HEK293 (cell line): ENCODE data around the gene BCOR.

Experiments
- CTCF ChIA-PET: fragments of 350-600 bp; formaldehyde crosslinking; extraction: SDS; loops from one replicate; lab custom pipeline; 2021; ENCODE audit warnings: antibody characterized with exemption; lab: Yijun Ruan, JAX
- POLR2A ChIA-PET: fragments of 300-600 bp; formaldehyde crosslinking; extraction: SDS; loops from one replicate; lab custom pipeline; 2020; ENCODE audit warnings: antibody characterized with exemption, inconsistent platforms; lab: Yijun Ruan, JAX
- H3K27ac ChIP-seq: fragments of 200-500 bp; sonication (Bioruptor generic); 2 replicates; pipeline ENCODE4 v1.5.1; 2014; ENCODE audit warnings: low read depth, low read length, control low read depth, inconsistent platforms; ENCODE audit errors: extremely low read depth
- H3K36me3 ChIP-seq, 2 experiments: fragments of 200-500 bp in 1 of 2; sonication (Bioruptor generic) in 1 of 2; 1 replicate in 1 of 2; 2 replicates in 1 of 2; pipeline ENCODE4 v1.5.1; 2014 to 2017; ENCODE audit warnings: inconsistent platforms in 2 of 2, low read length in 2 of 2; ENCODE audit not compliant: control insufficient read depth in 2 of 2, insufficient read depth in 1 of 2
- H3K4me1 ChIP-seq: fragments of 200-500 bp; sonication (Bioruptor generic); 2 replicates; pipeline ENCODE4 v1.5.1; 2014; ENCODE audit warnings: mild to moderate bottlenecking, low read length, inconsistent platforms; ENCODE audit not compliant: control insufficient read depth, insufficient read depth
- H3K4me3 ChIP-seq: 2 replicates; pipeline ENCODE4 v1.5.1; 2011; ENCODE audit warnings: low read depth, mild to moderate bottlenecking, control low read depth, low read length, moderate library complexity
- H3K9me3 ChIP-seq: fragments of 200-500 bp; sonication (Bioruptor generic); 2 replicates; pipeline ENCODE4 v1.5.1; 2014; ENCODE audit warnings: low read depth, low read length, inconsistent platforms; ENCODE audit not compliant: control insufficient read depth, insufficient read depth
- GFI1B ChIP-seq: fragments of 450-650 bp; formaldehyde crosslinking; IDR thresholded peaks from 2 replicates; pipeline ENCODE4 v1.5.1; 2016; ENCODE audit warnings: missing biosample characterization, missing genetic modification characterization
- GLIS1 ChIP-seq: fragments of 450-650 bp; formaldehyde crosslinking; IDR thresholded peaks from 2 replicates; pipeline ENCODE4 v1.5.1; 2016; ENCODE audit warnings: missing biosample characterization, missing genetic modification characterization
- MEIS1 ChIP-seq: sonication (generic); formaldehyde crosslinking; IDR thresholded peaks from 2 replicates; pipeline ENCODE4 v1.8.1; 2022; ENCODE audit warnings: missing genetic modification reagents, mild to moderate bottlenecking, borderline replicate concordance
- RBAK ChIP-seq: fragments of 450-650 bp; formaldehyde crosslinking; IDR thresholded peaks from 2 replicates; pipeline ENCODE4 v1.5.1; 2016; ENCODE audit warnings: missing biosample characterization, missing genetic modification characterization
- SALL2 ChIP-seq: fragments of 450-650 bp; formaldehyde crosslinking; IDR thresholded peaks from 2 replicates; pipeline ENCODE4 v1.5.0; 2017; ENCODE audit warnings: missing biosample characterization, mild to moderate bottlenecking, missing genetic modification characterization, borderline replicate concordance
- SP7 ChIP-seq: fragments of 450-650 bp; formaldehyde crosslinking; IDR thresholded peaks from 2 replicates; pipeline ENCODE4 v1.5.1; 2016; ENCODE audit warnings: missing biosample characterization, missing genetic modification characterization
- TCF7L2 ChIP-seq: IDR thresholded peaks from 2 replicates; pipeline ENCODE4 v1.6.1; 2011; ENCODE audit warnings: low read depth, mild to moderate bottlenecking, inconsistent platforms, low read length, moderate library complexity, borderline replicate concordance
- TRIM28 ChIP-seq: IDR thresholded peaks from 2 replicates; pipeline ENCODE4 v1.6.1; 2011; ENCODE audit warnings: low read length, control low read depth, borderline replicate concordance
- ZBTB17 ChIP-seq: fragments of 450-650 bp; formaldehyde crosslinking; IDR thresholded peaks from 2 replicates; pipeline ENCODE4 v1.5.1; 2016; ENCODE audit warnings: missing biosample characterization, missing genetic modification characterization
- ZBTB20 ChIP-seq: fragments of 450-650 bp; formaldehyde crosslinking; IDR thresholded peaks from 2 replicates; pipeline ENCODE4 v1.5.1; 2016; ENCODE audit warnings: missing biosample characterization, missing genetic modification characterization
- ZBTB26 ChIP-seq: fragments of 450-650 bp; formaldehyde crosslinking; optimal IDR thresholded peaks from 2 replicates; pipeline ENCODE3; 2016; ENCODE audit warnings: missing biosample characterization, mild to moderate bottlenecking, missing genetic modification characterization
- ZBTB7A ChIP-seq: fragments of 450-650 bp; formaldehyde crosslinking; IDR thresholded peaks from 2 replicates; pipeline ENCODE4 v1.5.1; 2016; ENCODE audit warnings: low read depth, missing biosample characterization, missing genetic modification characterization
- ZBTB8A ChIP-seq: fragments of 450-650 bp; formaldehyde crosslinking; IDR thresholded peaks from 2 replicates; pipeline ENCODE4 v1.5.1; 2016; ENCODE audit warnings: missing biosample characterization, missing genetic modification characterization
- ZFP69B ChIP-seq: fragments of 450-650 bp; formaldehyde crosslinking; IDR thresholded peaks from 2 replicates; pipeline ENCODE4 v1.5.1; 2016; ENCODE audit warnings: missing biosample characterization, missing genetic modification characterization
- ZNF121 ChIP-seq: fragments of 450-650 bp; formaldehyde crosslinking; IDR thresholded peaks from 2 replicates; pipeline ENCODE4 v1.5.1; 2016; ENCODE audit warnings: missing biosample characterization, missing genetic modification characterization
- ZNF140 ChIP-seq: fragments of 450-650 bp; formaldehyde crosslinking; IDR thresholded peaks from 2 replicates; pipeline ENCODE4 v1.5.1; 2016; ENCODE audit warnings: missing biosample characterization, missing genetic modification characterization
- ZNF2 ChIP-seq: fragments of 450-650 bp; formaldehyde crosslinking; IDR thresholded peaks from 2 replicates; pipeline ENCODE4 v1.5.1; 2016; ENCODE audit warnings: missing biosample characterization, missing genetic modification characterization
- ZNF202 ChIP-seq: fragments of 450-650 bp; formaldehyde crosslinking; IDR thresholded peaks from 2 replicates; pipeline ENCODE4 v1.5.1; 2016; ENCODE audit warnings: missing biosample characterization, missing genetic modification characterization, borderline replicate concordance
- ZNF324 ChIP-seq: fragments of 450-650 bp; formaldehyde crosslinking; IDR thresholded peaks from 2 replicates; pipeline ENCODE4 v1.5.1; 2016; ENCODE audit warnings: missing biosample characterization, missing genetic modification characterization
- ZNF335 ChIP-seq: fragments of 450-650 bp; formaldehyde crosslinking; conservative IDR thresholded peaks from 2 replicates; pipeline ENCODE4 v1.5.1; 2016; ENCODE audit warnings: missing biosample characterization, missing genetic modification characterization
- ZNF394 ChIP-seq: fragments of 450-650 bp; formaldehyde crosslinking; IDR thresholded peaks from 2 replicates; pipeline ENCODE4 v1.5.1; 2016; ENCODE audit warnings: missing biosample characterization, missing genetic modification characterization, mild to moderate bottlenecking, moderate library complexity, borderline replicate concordance
- ZNF501 ChIP-seq: fragments of 450-650 bp; formaldehyde crosslinking; IDR thresholded peaks from 2 replicates; pipeline ENCODE4 v1.5.1; 2016; ENCODE audit warnings: missing biosample characterization, missing genetic modification characterization
- ZNF521 ChIP-seq: fragments of 450-650 bp; formaldehyde crosslinking; IDR thresholded peaks from 2 replicates; pipeline ENCODE4 v1.5.1; 2017; ENCODE audit warnings: missing biosample characterization, mild to moderate bottlenecking, missing genetic modification characterization
- ZNF548 ChIP-seq: fragments of 450-650 bp; formaldehyde crosslinking; IDR thresholded peaks from 2 replicates; pipeline ENCODE4 v1.5.1; 2016; ENCODE audit warnings: missing biosample characterization, missing genetic modification characterization
- ZNF558 ChIP-seq: fragments of 450-650 bp; formaldehyde crosslinking; IDR thresholded peaks from 2 replicates; pipeline ENCODE4 v1.5.1; 2016; ENCODE audit warnings: missing biosample characterization, missing genetic modification characterization
- ZNF571 ChIP-seq: fragments of 450-650 bp; formaldehyde crosslinking; IDR thresholded peaks from 2 replicates; pipeline ENCODE4 v1.5.0; 2017; ENCODE audit warnings: missing biosample characterization, missing genetic modification characterization
- ZNF600 ChIP-seq: fragments of 450-650 bp; formaldehyde crosslinking; IDR thresholded peaks from 2 replicates; pipeline ENCODE4 v1.5.1; 2016; ENCODE audit warnings: missing biosample characterization, missing genetic modification characterization
- ZNF664 ChIP-seq: fragments of 450-650 bp; formaldehyde crosslinking; IDR thresholded peaks from 2 replicates; pipeline ENCODE4 v1.5.1; 2016; ENCODE audit warnings: missing biosample characterization, missing genetic modification characterization
- ZNF677 ChIP-seq: fragments of 450-650 bp; IDR thresholded peaks from 2 replicates; pipeline ENCODE4 v1.5.0; 2018; ENCODE audit warnings: missing biosample characterization, mild to moderate bottlenecking, missing genetic modification characterization, moderate library complexity
- ZNF837 ChIP-seq: fragments of 450-650 bp; formaldehyde crosslinking; IDR thresholded peaks from 2 replicates; pipeline ENCODE4 v1.5.1; 2016; ENCODE audit warnings: missing biosample characterization, missing genetic modification characterization
- ZSCAN4 ChIP-seq: fragments of 450-650 bp; formaldehyde crosslinking; IDR thresholded peaks from 2 replicates; pipeline ENCODE4 v1.5.1; 2017; ENCODE audit warnings: missing biosample characterization, missing genetic modification characterization

BCOR gene

DNA sequence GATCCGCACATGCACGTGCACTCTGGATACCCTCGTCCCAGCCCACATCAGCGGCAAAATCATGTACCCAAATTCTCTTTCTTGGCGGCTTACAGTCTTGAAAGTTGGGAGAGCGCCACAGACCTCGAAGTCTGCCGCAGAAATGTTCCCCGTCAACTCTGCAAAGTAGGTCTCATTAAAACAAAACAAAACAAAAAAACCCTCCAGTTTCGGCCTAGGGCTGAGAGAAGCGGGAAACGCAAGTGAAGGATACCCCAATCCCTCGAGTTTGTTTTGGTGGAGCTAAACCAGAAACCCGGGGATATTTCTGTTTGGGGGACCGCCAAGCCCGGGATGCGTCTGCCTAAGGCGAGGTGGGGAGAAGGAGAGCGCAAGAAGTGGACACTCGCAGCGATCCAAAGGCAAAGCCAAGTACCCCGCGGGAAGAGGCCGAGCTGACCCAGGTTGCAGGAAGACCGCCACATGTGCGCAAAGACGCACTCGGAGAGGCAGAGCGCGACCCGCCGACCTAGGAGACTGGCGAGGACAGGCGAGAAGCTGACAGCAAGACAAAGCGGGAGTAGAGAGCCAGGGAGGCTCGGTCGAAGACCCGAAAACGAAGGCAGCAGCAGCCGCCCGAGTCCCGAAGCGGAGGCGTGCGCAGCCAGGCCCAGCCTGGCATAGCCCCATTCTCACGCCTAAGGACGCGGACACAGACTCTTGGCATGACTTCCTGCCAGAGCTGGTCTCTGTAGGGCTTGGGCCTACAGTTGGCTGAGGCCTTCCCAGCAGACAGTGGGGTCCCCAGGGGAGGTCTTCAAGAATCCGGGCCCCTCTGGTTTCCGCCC, 49.6 kb upstream of the BCOR start:
- Histone ChIP-seq H3K27ac (peak overlapping the region; percentile 34; the same call in 1 of the 2 replicates), H3K4me3 (no peak overlapping the region), H3K4me1 (peaks cover 12% of the 10 kb centered on the region), H3K36me3 (peaks cover 0 to 7% of the 10 kb centered on the region in 2 experiments; a peak in 1 of 3 replicates), H3K9me3 (no peaks in the 10 kb centered on the region)
- no peak for TF ChIP-seq SALL2
- TF ChIP-seq ZBTB7A (tag by site-specific recombination): no peak
- TF ChIP-seq ZNF501: no peak
- TF ChIP-seq ZNF521 (tag by site-specific recombination): no peak
- no peak for TF ChIP-seq ZNF335 (tag by site-specific recombination)
- no peak for TF ChIP-seq ZNF571 (tag by site-specific recombination)
- no peak for TF ChIP-seq ZNF558 (tag by site-specific recombination)
- no peak for TF ChIP-seq ZNF140 (tag by site-specific recombination)
- no peak for TF ChIP-seq ZNF548 (tag by site-specific recombination)
- no peak for TF ChIP-seq ZNF324 (tag by site-specific recombination)
- no peak for TF ChIP-seq ZFP69B (tag by site-specific recombination)
- TF ChIP-seq ZSCAN4 (tag by site-specific recombination): no peak
- no peak for TF ChIP-seq ZNF600 (tag by site-specific recombination)
- POLR2A ChIA-PET: interaction anchor here (0.6 kb wide), 1 partner anchor 39 kb away, joined by 4 read pairs; no protein-coding TSS in a partner anchor
- CTCF ChIA-PET: interaction anchor here (0.8 kb wide), 1 partner anchor 32 kb away, joined by 3 read pairs; no protein-coding TSS in a partner anchor

- H3K4me1 ChIP-seq: peaks cover 12% of the 10 kb centered on the region
- POLR2A ChIA-PET: interaction anchor here (0.6 to 1.5 kb wide), 3 partner anchors 38 to 54 kb away, joined by 3 to 6 read pairs (median 3); partner anchors contain the start of gene BCOR
- H3K4me3 ChIP-seq: no peak overlapping the region; the same call in 1 of the 2 replicates
- H3K9me3 ChIP-seq: no peaks in the 10 kb centered on the region
- CTCF ChIA-PET: no interaction called here
- peak overlapping the region; percentile 81 for H3K27ac ChIP-seq
- H3K36me3 ChIP-seq: peaks cover 0 to 7% of the 10 kb centered on the region in 2 experiments; a peak in 1 of 3 replicates
- TF ChIP-seq TRIM28 (no peak), ZNF335 (tag by site-specific recombination) (peak; percentile 50; the same call in 1 of the 2 replicates), RBAK (tag by site-specific recombination) (no peak), ZBTB20 (tag by site-specific recombination) (peak; percentile 17; the same call in 1 of the 2 replicates), ZBTB17 (peak; percentile 36; the same call in 1 of the 2 replicates), ZNF324 (tag by site-specific recombination) (no peak), ZBTB8A (tag by site-specific recombination) (peak; percentile 85), GFI1B (tag by site-specific recombination) (no peak), ZBTB26 (tag by site-specific recombination) (peak; percentile 54), ZNF202 (tag by site-specific recombination) (no peak), SP7 (tag by site-specific recombination) (peak; percentile 13; the same call in 1 of the 2 replicates), TCF7L2 (peak; percentile 62), ZFP69B (tag by site-specific recombination) (no peak), ZNF394 (tag by site-specific recombination) (0 out of 2 replicates have a peak, but pooled peaks have one; percentile 25), ZNF677 (tag by site-specific recombination) (no peak), ZNF571 (tag by site-specific recombination) (no peak), GLIS1 (peak; percentile 61), ZNF664 (tag by site-specific recombination) (no peak), MEIS1 (CRISPR knock-in tag) (no peak), ZNF121 (no peak), ZNF837 (tag by site-specific recombination) (no peak), ZNF2 (tag by site-specific recombination) (no peak)
Observed at GRCh38 chrX:40146262-40147125, 48.7 kb upstream of the BCOR start.
